22Rv1 (cell line): ENCODE measurements around the gene SERPINA12.
A peak's percentile ranks its signal among the peaks of the same experiment; 100 is the strongest.

Experiments
- H3K27ac ChIP-seq: fragments of 450-650 bp; 2 replicates; pipeline ENCODE4 v1.5.1; 2017
- ZFX ChIP-seq: fragments of 450-650 bp; IDR thresholded peaks from 2 replicates; pipeline ENCODE4 v1.6.1; 2017; ENCODE audit warnings: antibody characterized with exemption, borderline replicate concordance
- TF ChIP-seq, protein P1 (sequence below): fragments of 450-650 bp; IDR thresholded peaks from 2 replicates; pipeline ENCODE4 v1.5.1; 2017; ENCODE audit warnings: mild to moderate bottlenecking

SERPINA12 gene, protein sequence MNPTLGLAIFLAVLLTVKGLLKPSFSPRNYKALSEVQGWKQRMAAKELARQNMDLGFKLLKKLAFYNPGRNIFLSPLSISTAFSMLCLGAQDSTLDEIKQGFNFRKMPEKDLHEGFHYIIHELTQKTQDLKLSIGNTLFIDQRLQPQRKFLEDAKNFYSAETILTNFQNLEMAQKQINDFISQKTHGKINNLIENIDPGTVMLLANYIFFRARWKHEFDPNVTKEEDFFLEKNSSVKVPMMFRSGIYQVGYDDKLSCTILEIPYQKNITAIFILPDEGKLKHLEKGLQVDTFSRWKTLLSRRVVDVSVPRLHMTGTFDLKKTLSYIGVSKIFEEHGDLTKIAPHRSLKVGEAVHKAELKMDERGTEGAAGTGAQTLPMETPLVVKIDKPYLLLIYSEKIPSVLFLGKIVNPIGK

DNA sequence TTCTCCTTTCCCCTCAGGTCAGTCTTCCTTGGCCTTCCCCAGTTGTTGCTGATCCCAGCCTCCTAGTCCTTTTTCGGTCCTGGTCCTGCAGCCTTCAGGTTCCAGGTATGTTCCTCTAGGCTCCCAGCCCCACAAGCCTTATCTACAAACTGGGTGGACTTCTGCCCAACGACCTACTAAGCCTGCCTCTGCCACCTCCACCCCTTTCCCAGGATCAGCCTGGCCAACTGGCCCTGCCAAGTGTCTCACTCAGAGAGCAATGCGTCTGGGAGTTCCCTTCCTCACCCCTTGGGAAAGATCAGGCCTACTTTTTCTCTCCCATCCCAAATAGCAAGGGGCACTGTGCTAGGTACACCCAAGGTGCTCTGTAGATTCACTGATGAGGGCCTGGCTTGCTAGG lies at the start of gene SERPINA12:
SERPINA12 (minus strand) TSS at position 114 of the 400 bp plus-strand sequence. CDS start 11,072 bp downstream, outside the sequence.
- no peak for TF ChIP-seq ZFX
- TF ChIP-seq, protein P1, sequence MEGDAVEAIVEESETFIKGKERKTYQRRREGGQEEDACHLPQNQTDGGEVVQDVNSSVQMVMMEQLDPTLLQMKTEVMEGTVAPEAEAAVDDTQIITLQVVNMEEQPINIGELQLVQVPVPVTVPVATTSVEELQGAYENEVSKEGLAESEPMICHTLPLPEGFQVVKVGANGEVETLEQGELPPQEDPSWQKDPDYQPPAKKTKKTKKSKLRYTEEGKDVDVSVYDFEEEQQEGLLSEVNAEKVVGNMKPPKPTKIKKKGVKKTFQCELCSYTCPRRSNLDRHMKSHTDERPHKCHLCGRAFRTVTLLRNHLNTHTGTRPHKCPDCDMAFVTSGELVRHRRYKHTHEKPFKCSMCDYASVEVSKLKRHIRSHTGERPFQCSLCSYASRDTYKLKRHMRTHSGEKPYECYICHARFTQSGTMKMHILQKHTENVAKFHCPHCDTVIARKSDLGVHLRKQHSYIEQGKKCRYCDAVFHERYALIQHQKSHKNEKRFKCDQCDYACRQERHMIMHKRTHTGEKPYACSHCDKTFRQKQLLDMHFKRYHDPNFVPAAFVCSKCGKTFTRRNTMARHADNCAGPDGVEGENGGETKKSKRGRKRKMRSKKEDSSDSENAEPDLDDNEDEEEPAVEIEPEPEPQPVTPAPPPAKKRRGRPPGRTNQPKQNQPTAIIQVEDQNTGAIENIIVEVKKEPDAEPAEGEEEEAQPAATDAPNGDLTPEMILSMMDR, result no peak
- H3K27ac ChIP-seq, result no peak within 1 kb of the TSS

DNA sequence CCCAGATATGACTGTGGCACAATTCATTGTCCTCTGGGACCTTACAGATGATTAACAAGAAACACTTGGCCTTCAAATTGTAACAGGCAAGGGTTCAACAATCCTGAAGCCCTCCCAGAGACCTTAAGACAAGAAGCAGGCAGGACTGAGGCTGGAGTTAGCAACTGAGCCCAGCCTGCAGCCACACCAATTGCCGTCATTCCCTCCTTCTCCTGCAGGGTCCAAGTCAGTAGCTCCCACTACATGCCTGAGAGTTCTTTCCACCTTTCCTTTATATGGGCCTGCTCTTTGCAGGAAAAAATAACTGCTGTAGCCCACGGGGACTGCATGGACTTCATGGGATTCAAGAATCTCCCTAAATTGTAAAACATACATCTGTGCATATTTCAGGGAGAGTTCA lies 49.6 kb upstream of the SERPINA12 start:
- TF ChIP-seq ZFX, result no peak
- TF ChIP-seq, protein P1, result no peak

DNA sequence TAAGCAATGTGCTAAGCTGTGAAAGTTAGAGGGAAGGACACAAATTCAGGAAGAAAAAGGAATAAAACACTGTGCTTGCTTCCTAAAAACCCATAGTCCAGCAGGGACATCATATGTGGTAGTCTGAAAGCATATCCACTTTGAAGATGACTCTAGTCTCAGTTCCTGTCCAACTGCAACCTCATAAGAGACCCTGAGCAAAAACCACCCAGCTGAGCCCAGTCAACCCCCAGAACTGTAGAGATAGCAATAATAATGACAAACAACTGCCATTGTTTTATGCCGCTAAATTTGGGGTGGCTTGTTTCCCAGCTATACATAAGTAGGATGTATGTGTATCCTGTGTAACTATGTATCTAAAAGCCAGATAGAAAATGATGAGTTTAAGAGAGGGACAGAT lies 48.1 kb upstream of the SERPINA12 start:
- TF ChIP-seq, protein P1, result no peak
- no peak for TF ChIP-seq ZFX
- H3K27ac ChIP-seq, result no peak overlapping the region

More for the DNA sequence above, 49.6 kb upstream of the SERPINA12 start:
- no peak overlapping the region for H3K27ac ChIP-seq

DNA sequence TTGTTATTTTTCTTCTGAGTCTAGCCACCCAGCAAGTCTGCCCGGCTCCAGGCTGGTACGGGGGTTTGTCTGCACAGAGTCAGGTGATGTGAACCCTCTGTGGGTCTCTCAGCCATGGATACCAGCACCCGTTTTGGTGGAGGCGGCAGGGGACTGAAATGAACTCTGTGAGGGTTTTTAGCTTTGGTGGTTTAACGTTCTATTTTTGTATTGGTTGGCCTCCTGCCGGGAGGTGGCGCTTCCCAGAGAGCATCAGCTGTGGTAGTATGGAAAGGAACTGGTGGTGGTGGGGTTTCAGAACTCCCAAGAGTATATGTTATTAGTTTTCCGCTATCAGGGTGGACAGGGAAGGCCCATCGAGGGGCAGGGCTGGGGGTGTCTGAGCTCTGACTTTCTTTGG lies 46.7 kb upstream of the SERPINA12 start:
- no peak for TF ChIP-seq ZFX
- TF ChIP-seq, protein P1, result no peak
- no peak overlapping the region for H3K27ac ChIP-seq

DNA sequence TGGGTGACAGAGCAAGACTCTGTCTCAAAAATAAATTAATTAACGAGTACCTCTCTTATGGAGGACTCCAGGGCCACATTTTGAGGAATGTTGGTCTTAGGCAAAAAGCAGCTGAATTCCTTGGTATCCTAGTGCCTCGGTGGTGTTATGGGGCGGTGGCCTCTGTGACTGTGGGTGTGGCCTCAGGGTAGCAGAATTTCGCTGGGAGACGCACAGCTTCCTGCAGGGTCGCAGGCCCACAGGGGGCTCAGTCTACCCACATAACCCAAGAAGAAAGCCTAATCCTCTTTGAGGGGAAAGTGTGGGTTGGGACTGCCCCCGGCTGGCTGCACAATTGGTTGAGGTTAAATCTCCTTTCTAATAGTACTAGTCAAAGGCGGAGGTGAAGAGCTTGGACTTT lies 40.8 kb upstream of the SERPINA12 start:
- TF ChIP-seq, protein P1, result no peak
- no peak for TF ChIP-seq ZFX
- H3K27ac ChIP-seq, result no peak overlapping the region

DNA sequence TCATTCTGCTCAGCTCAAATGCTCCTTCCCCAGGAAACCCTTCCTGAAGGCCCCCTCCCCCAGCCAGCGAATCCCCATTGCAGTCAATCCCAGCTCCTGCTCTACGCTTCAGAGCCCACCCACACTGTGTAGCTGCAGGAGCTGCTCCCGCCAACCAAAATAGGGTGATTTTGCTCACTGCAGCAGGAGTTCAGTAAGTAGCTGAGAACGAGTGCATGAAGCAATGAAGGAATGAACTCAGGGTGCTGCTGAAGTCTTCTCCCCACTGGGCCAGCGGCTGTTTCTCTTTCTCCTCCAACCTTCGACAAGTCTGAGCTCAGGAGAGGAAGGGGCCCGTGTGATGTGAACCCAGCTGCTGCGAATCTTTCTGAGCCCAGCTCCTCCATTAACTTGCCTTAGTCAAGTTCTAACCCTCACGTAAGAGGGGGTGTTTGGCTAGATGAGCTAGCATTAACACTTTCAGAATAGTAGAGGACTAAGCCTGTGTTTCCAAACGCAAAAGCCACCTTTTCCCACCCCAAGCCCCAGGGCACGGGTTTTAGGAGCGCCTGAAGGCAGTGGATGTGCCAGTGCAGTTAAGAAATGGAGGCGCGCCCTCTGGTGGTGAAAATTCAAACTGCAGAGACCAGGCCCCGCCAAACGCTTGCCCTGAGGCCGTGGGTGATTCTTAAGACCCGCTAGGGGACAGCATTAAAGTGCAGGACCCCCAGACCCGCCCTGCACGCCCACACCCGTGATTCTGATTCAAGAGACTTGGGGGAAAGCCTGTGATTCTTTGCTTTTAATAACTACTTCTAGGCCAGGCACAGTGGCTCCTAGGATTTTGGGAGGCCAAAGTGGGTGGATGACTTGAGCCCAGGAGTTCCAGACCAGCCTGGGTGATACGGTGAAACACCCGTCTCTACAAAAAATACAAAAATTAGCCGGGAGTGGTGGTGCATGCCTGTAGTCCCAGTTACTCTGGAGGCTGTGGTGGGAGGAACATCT lies 40.0 kb upstream of the SERPINA12 start:
- H3K27ac ChIP-seq, result no peak overlapping the region
- TF ChIP-seq, protein P1, result peak; percentile 95
- no peak for TF ChIP-seq ZFX
